LNCaP clone FGC (cell line): ENCODE results near the gene TMEM244.

Experiments
- DNase-seq: peaks from one replicate; pipeline ENCODE4 v3.0.0-alpha.2; 2011; ENCODE audit warnings: low read depth
- H3K4me3 ChIP-seq: 2 replicates; pipeline ENCODE4 v1.5.1; 2011; ENCODE audit warnings: mild to moderate bottlenecking, low read depth, low read length, control low read depth
- TF ChIP-seq, protein P1 (sequence below): IDR thresholded peaks from 2 replicates; pipeline ENCODE4 v1.5.1; 2012; ENCODE audit warnings: mild to moderate bottlenecking; ENCODE audit not compliant: control insufficient read depth, insufficient read depth; ENCODE audit errors: extremely low read depth

Gene TMEM244

DNA sequence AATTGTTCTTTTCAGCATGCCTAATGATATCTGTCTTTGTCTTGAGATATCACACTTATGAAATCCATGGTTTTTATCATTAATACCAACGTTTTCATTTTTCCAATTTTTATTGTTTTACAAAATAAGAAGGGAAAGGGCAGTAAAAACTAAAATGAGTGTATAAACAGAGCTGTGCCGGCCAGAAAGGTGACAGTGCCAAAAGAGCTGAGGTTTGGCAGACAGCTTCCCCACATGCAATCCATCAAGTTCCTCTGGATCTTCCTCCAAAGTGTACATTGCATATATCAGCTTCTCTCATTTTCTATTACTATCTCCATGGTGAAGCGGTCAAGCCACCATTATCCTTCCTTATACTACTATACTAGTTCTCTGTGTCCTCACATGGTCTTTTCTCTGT, 10.1 kb upstream of the TMEM244 start:
- peak; percentile 59 for DNase-seq
- TF ChIP-seq, protein P1, sequence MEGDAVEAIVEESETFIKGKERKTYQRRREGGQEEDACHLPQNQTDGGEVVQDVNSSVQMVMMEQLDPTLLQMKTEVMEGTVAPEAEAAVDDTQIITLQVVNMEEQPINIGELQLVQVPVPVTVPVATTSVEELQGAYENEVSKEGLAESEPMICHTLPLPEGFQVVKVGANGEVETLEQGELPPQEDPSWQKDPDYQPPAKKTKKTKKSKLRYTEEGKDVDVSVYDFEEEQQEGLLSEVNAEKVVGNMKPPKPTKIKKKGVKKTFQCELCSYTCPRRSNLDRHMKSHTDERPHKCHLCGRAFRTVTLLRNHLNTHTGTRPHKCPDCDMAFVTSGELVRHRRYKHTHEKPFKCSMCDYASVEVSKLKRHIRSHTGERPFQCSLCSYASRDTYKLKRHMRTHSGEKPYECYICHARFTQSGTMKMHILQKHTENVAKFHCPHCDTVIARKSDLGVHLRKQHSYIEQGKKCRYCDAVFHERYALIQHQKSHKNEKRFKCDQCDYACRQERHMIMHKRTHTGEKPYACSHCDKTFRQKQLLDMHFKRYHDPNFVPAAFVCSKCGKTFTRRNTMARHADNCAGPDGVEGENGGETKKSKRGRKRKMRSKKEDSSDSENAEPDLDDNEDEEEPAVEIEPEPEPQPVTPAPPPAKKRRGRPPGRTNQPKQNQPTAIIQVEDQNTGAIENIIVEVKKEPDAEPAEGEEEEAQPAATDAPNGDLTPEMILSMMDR = no peak

DNA sequence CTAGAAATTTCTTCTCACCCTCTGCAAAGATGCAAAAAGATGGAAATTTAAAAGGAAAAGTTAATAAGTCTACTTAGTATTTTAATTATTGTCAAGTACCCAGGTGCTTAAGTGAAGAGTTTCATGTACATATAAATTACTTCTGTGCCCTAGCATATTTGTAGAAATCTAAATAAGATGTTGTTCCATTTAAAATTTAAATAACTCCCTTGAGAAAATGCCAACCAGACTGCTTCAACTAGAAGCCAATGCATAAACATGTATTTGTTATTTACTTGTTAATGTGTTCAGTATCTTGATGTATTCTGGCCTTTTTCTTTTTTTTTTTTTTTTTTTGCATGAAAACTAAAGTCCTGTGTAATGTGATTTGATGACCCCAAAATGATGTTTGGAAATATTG, 6.3 kb upstream of the TMEM244 start:
- no peak for DNase-seq
- TF ChIP-seq, protein P1 = no peak
- H3K4me3 ChIP-seq = no peak overlapping the region

More for the DNA sequence above, 10.1 kb upstream of the TMEM244 start:
- no peak overlapping the region for H3K4me3 ChIP-seq

DNA sequence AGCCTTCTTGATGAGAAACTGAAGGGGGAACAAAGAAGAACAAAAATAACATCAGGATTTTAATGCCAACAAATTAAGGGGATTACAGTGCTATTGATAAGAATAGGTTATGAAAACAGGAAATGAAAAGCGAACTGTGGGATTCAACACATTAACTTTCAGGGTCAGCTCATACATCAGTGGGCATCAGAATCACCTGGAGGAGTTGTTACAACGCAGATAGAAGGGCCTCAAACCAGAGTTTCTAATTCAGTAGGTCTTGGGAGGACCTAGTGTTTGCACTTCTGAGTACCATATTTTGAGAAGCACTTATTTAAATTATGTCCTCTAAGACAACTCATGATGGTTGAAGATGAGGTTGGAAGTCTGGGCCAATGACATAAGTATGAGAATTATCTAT, 5.6 kb upstream of the TMEM244 start:
- no peak for DNase-seq
- TF ChIP-seq, protein P1 = no peak
- no peak overlapping the region for H3K4me3 ChIP-seq

DNA sequence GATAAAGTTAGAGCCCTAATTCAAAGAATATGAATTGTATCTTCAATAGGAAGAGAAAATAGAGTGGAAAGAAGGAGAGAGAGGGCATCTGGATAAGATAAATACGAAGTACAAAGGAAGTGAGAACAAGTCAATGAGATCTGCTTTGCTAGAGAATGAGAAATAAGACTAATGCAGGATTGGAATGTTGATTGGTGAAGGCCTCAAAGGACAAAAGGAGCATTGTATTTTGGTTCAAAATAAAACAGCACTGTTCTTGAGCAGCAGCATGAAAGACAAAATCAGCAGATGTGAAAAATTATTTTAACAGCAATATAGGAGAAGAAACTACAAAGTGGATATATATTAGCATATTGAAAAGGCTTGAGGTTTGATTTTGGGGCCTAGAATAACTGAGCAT, 5.1 kb upstream of the TMEM244 start:
- DNase-seq = no peak
- H3K4me3 ChIP-seq = no peak overlapping the region
- TF ChIP-seq, protein P1 = no peak

DNA sequence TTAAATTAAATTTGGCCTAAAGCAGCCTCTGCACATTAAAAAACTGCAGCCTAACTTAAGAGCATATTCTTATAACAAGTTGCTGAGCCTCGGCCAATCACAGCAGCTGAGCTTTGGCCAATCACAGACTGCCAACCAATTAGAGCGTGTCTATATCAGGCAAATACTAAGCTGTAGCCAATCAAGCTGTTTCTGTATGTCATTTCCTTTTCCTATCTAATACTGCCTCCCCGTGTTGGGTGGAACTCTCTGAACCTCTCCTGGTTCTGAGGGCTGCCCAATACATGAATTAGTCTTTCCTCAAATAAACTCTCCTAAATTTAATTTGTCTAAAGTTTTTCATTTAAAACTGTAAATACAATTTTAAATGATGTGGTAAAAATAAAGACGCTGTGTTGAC, 3.9 kb upstream of the TMEM244 start:
- TF ChIP-seq, protein P1 = no peak
- no peak for DNase-seq
- H3K4me3 ChIP-seq = no peak overlapping the region

DNA sequence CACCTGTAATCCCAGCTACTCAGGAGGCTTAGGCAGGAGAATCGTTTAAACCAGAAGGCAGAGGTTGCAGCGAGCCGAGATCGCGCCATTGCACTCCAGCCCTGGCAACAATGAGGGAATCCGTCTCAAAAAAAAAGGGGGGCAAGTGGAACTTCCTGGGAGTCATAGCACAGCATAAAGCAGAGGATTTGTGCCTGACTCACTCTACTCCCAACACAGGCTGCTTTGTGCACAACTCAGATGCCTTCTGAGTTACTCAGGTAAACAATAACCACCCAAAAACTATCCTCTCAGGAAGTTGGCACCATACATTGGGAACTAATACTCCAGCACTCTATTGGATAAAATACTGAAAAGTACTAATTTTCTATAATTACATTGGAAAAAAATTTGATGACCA, 2.5 kb upstream of the TMEM244 start:
- DNase-seq = no peak
- TF ChIP-seq, protein P1 = no peak

DNA sequence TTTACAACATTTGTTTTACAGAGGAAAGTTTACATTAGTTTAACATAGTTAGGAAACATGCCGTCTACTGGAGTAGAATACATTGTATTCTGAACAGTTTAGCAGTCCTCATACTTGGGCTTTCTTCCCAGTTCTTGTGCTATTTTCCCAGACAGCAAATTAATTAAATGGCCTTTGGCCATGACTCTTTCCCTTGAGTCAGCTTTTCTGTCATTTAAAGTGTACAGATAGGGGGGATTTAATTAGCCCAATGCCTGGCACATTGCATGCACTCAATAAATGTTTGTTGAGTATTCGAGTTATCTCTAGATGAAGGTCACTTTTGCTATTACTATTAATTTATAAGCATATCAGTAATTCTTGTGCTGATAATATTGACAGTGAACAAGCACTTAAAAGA, 1.6 kb downstream of the TMEM244 start:
- no peak overlapping the region for H3K4me3 ChIP-seq
- peak; percentile 76 for DNase-seq
- TF ChIP-seq, protein P1 = no peak

More for the DNA sequence above, 2.5 kb upstream of the TMEM244 start:
- H3K4me3 ChIP-seq = no peak overlapping the region
